LNCAP (cell line): ENCODE data around the gene LDB1.

ENCODE experiments used
- CTCF ChIP-seq: fragments of 450-650 bp; IDR thresholded peaks from 2 replicates; pipeline ENCODE4 v1.5.1; 2017; ENCODE audit warnings: mild to moderate bottlenecking

LDB1 gene

GRCh38 chr10:102120142-102120990, at the start of gene LDB1:
Gene LDB1, minus strand, starts transcription at chr10:102120368. Its CDS starts 258 bp downstream, at chr10:102120110.
- peak; percentile 19; the same call in 1 of the 2 replicates for TF ChIP-seq CTCF

GRCh38 chr10:102167861-102168260, 47.7 kb upstream of the LDB1 start:
- no peak for TF ChIP-seq CTCF

- no peak for TF ChIP-seq CTCF
Measured at GRCh38 chr10:102163342-102163989, 43.3 kb upstream of the LDB1 start.

GRCh38 chr10:102159831-102160230, 39.7 kb upstream of the LDB1 start:
- no peak for TF ChIP-seq CTCF

- no peak for TF ChIP-seq CTCF
Measured at GRCh38 chr10:102159051-102159597, 39.0 kb upstream of the LDB1 start.

- no peak for TF ChIP-seq CTCF
Measured at GRCh38 chr10:102157224-102157623, 37.1 kb upstream of the LDB1 start.

- TF ChIP-seq CTCF, result no peak
Measured at GRCh38 chr10:102154466-102155116, 34.4 kb upstream of the LDB1 start.
